Smooth muscle cell (in vitro differentiated cells): Measurements from ENCODE around the gene STAMBPL1. TPM values are rescaled to one million over a fixed set of nuclear protein-coding genes. Genes with fewer than 3 reads are reported as not detected.

ENCODE experiments used
- DNase-seq: peaks from one replicate; lab custom pipeline; 2025; ENCODE audit not compliant: unreplicated experiment; lab: John Stamatoyannopoulos, UW
- H2AFZ ChIP-seq: fragments of 200-600 bp; sonication (generic); 2 replicates; pipeline ENCODE4 v1.6.0; 2016; ENCODE audit warnings: antibody characterized with exemption, low read depth, mild to moderate bottlenecking
- H3F3A ChIP-seq: fragments of 200-600 bp; sonication (generic); 2 replicates; pipeline ENCODE4 v1.6.0; 2017; ENCODE audit warnings: antibody characterized with exemption, low read depth
- H3K27ac ChIP-seq: fragments of 200-600 bp; sonication (generic); 2 replicates; pipeline ENCODE4 v1.5.1; 2016; ENCODE audit warnings: low read depth, mild to moderate bottlenecking
- H3K27me3 ChIP-seq: fragments of 200-600 bp; sonication (generic); 2 replicates; pipeline ENCODE4 v1.6.1; 2016; ENCODE audit warnings: low read depth, mild to moderate bottlenecking
- H3K36me3 ChIP-seq: fragments of 200-600 bp; sonication (generic); 2 replicates; pipeline ENCODE4 v1.5.1; 2016; ENCODE audit warnings: low read depth
- H3K4me1 ChIP-seq: fragments of 200-600 bp; sonication (generic); 2 replicates; pipeline ENCODE4 v1.5.1; 2016; ENCODE audit warnings: low read depth
- H3K4me2 ChIP-seq: fragments of 200-600 bp; sonication (generic); 2 replicates; pipeline ENCODE4 v1.6.0; 2016; ENCODE audit warnings: mild to moderate bottlenecking
- H3K4me3 ChIP-seq: fragments of 200-600 bp; sonication (generic); 2 replicates; pipeline ENCODE4 v1.5.1; 2016; ENCODE audit warnings: mild to moderate bottlenecking
- H3K79me2 ChIP-seq: fragments of 200-600 bp; sonication (generic); 2 replicates; pipeline ENCODE4 v1.6.0; 2016; ENCODE audit warnings: low read depth, mild to moderate bottlenecking
- H3K9ac ChIP-seq: fragments of 200-600 bp; sonication (generic); 2 replicates; pipeline ENCODE4 v1.6.0; 2016; ENCODE audit warnings: low read depth
- H3K9me3 ChIP-seq: fragments of 200-600 bp; sonication (generic); replicated peaks from 2 replicates; pipeline ENCODE4 v1.5.1; 2016; ENCODE audit warnings: low read depth
- H4K20me1 ChIP-seq: fragments of 200-600 bp; sonication (generic); 2 replicates; pipeline ENCODE4 v1.6.0; 2016; ENCODE audit warnings: low read depth
- CTCF ChIP-seq: fragments of 200-600 bp; sonication (generic); IDR thresholded peaks from 2 replicates; pipeline ENCODE4 v1.5.1; 2017; ENCODE audit warnings: borderline replicate concordance, mild to moderate bottlenecking, antibody characterized with exemption; ENCODE audit not compliant: insufficient read depth, poor library complexity, severe bottlenecking
- WGBS: methylation state at CpG from one replicate; pipeline ENCODE4 v1.1.7; 2016; ENCODE audit warnings: low lambda C conversion rate; 5-methylcytosine and 5-hydroxymethylcytosine counted together
- polyA plus RNA-seq: library from polyadenylated mRNA; unstranded; fragments of >200 nt; fragmentation: Nextera tagmentation; extraction: Ambion mirVana; gene quantifications from 2 replicates; pipeline ENCODE4 v1.2.1, GENCODE V29; 2016
- total RNA-seq: library from RNA; depleted of rRNA; stranded (reverse); fragments of >200 nt; gene quantifications from 2 replicates; pipeline ENCODE4 v1.2.3, GENCODE V29; 2014

STAMBPL1 gene
- total and polyA plus RNA-seq, 2 experiments from 2014 or later = 0.49 to 1.2 TPM

- Histone ChIP-seq H3K27me3 (peaks cover 13% of the 10 kb centered on the region), H3K4me2 (peak overlapping the region; percentile 4), H3K4me1 (no peaks in the 10 kb centered on the region), H3K27ac (no peak overlapping the region), H3K9ac (no peak overlapping the region), H3K36me3 (no peaks in the 10 kb centered on the region), H3K79me2 (no peaks in the 10 kb centered on the region), H3K4me3 (no peak overlapping the region), H3K9me3 (no peaks in the 10 kb centered on the region), H3F3A (no peaks in the 10 kb centered on the region), H4K20me1 (no peaks in the 10 kb centered on the region), H2AFZ (no peak overlapping the region)
- 13% methylated on average over 8 of the region's 8 CpGs for WGBS
- DNase-seq = no peak
- TF ChIP-seq CTCF = no peak
Measured at GRCh38 chr10:88896994-88897853, 17.2 kb downstream of the STAMBPL1 start.

GRCh38 chr10:88898727-88899126, 18.7 kb downstream of the STAMBPL1 start:
- no peaks in the 10 kb centered on the region for H3K79me2 ChIP-seq

GRCh38 chr10:88899886-88900285, 19.8 kb downstream of the STAMBPL1 start:
- no peak for TF ChIP-seq CTCF
- Histone ChIP-seq H3K27ac (no peak overlapping the region), H3K4me3 (no peak overlapping the region), H3K4me2 (no peak overlapping the region), H3K9ac (no peak overlapping the region), H3K4me1 (no peaks in the 10 kb centered on the region), H3K79me2 (no peaks in the 10 kb centered on the region), H2AFZ (no peak overlapping the region), H3K27me3 (peaks cover 8% of the 10 kb centered on the region), H4K20me1 (no peaks in the 10 kb centered on the region), H3F3A (no peaks in the 10 kb centered on the region), H3K36me3 (no peaks in the 10 kb centered on the region), H3K9me3 (no peaks in the 10 kb centered on the region)
- DNase-seq = no peak
- WGBS = 88% methylated on average over 2 of the region's 2 CpGs

More at GRCh38 chr10:88898727-88899126, 18.7 kb downstream of the STAMBPL1 start:
- Histone ChIP-seq H3K9ac (no peak overlapping the region), H3K36me3 (no peaks in the 10 kb centered on the region), H4K20me1 (no peaks in the 10 kb centered on the region), H3F3A (no peaks in the 10 kb centered on the region), H3K9me3 (no peaks in the 10 kb centered on the region), H3K27ac (no peak overlapping the region), H3K4me3 (no peak overlapping the region), H3K4me2 (no peak overlapping the region), H3K27me3 (peaks cover 13% of the 10 kb centered on the region), H2AFZ (no peak overlapping the region), H3K4me1 (no peaks in the 10 kb centered on the region)
- no peak for DNase-seq
- WGBS = 94% methylated on average over 3 of the region's 3 CpGs
- TF ChIP-seq CTCF = no peak
